Mesothelial cell of epicardium (in vitro differentiated cells): ENCODE data around the gene ERCC6L2. TPM values are rescaled to one million over a fixed set of nuclear protein-coding genes. Genes with fewer than 3 reads are reported as not detected.

Source experiments
- DNase-seq, 2 experiments: peaks; one replicate each; pipeline ENCODE4 v3.0.0; 2021; ENCODE audit warnings: low spot score in 2 of 2; ENCODE audit not compliant: unreplicated experiment in 2 of 2
- H3K27ac Mint-ChIP-seq: 2 replicates; pipeline ENCODE4 v1.8.0; 2021; ENCODE audit warnings: mixed read lengths
- H3K27me3 Mint-ChIP-seq: 2 replicates; pipeline ENCODE4 v1.8.0; 2021; ENCODE audit warnings: low read depth, mixed read lengths
- H3K36me3 Mint-ChIP-seq: 2 replicates; pipeline ENCODE4 v1.8.0; 2021; ENCODE audit warnings: mixed read lengths
- H3K4me1 Mint-ChIP-seq: 2 replicates; pipeline ENCODE4 v1.8.0; 2021; ENCODE audit warnings: mixed read lengths
- H3K4me3 Mint-ChIP-seq: 2 replicates; pipeline ENCODE4 v1.8.0; 2021; ENCODE audit warnings: mild to moderate bottlenecking, moderate library complexity, mixed read lengths
- H3K9me3 Mint-ChIP-seq: 2 replicates; pipeline ENCODE4 v1.8.0; 2021; ENCODE audit warnings: mixed read lengths
- CTCF ChIP-seq: fragments of 200-600 bp; sonication (generic); IDR thresholded peaks from one replicate; pipeline ENCODE4 v1.5.0; 2021; ENCODE audit warnings: antibody characterized with exemption; ENCODE audit not compliant: unreplicated experiment
- total RNA-seq: library from RNA; stranded (reverse); gene quantifications from 3 replicates; pipeline ENCODE4 v1.2.1, GENCODE V29; 2021

Gene ERCC6L2
- total RNA-seq, 1 donor from 2014 or later = 63.1 TPM

- no peaks in the 10 kb centered on the region for H3K27me3 Mint-ChIP-seq
- H3K27ac Mint-ChIP-seq = no peak overlapping the region
Measured at GRCh38 chr9:95947118-95947517, 71.6 kb downstream of the ERCC6L2 start.

GRCh38 chr9:95952471-95952870 is 77.0 kb downstream of the ERCC6L2 start:
- H3K9me3 Mint-ChIP-seq = peaks cover 41% of the 10 kb centered on the region
- no peaks in the 10 kb centered on the region for H3K27me3 Mint-ChIP-seq
- no peak for TF ChIP-seq CTCF
- peaks cover 70% of the 10 kb centered on the region for H3K36me3 Mint-ChIP-seq
- DNase-seq = no peak
- H3K4me3 Mint-ChIP-seq = no peak overlapping the region
- H3K27ac Mint-ChIP-seq = no peak overlapping the region
- no peaks in the 10 kb centered on the region for H3K4me1 Mint-ChIP-seq

More at GRCh38 chr9:95947118-95947517, 71.6 kb downstream of the ERCC6L2 start:
- H3K9me3 Mint-ChIP-seq = peaks cover 76% of the 10 kb centered on the region
- no peaks in the 10 kb centered on the region for H3K4me1 Mint-ChIP-seq
- H3K4me3 Mint-ChIP-seq = no peak overlapping the region
- H3K36me3 Mint-ChIP-seq = peaks cover 91% of the 10 kb centered on the region
- no peak for DNase-seq
- no peak for TF ChIP-seq CTCF

- no peak for DNase-seq
- Mint-ChIP-seq H3K9me3 (peaks cover 30% of the 10 kb centered on the region), H3K27ac (no peak overlapping the region), H3K27me3 (no peaks in the 10 kb centered on the region), H3K36me3 (peaks cover 67% of the 10 kb centered on the region), H3K4me1 (no peaks in the 10 kb centered on the region), H3K4me3 (no peak overlapping the region)
- no peak for TF ChIP-seq CTCF
Measured at GRCh38 chr9:95953986-95954385, 78.5 kb downstream of the ERCC6L2 start.

GRCh38 chr9:95954940-95955339 is 79.4 kb downstream of the ERCC6L2 start:
- no peak for TF ChIP-seq CTCF
- DNase-seq = no peak
- H3K9me3 Mint-ChIP-seq = peaks cover 25% of the 10 kb centered on the region
- H3K36me3 Mint-ChIP-seq = peaks cover 64% of the 10 kb centered on the region
- H3K27ac Mint-ChIP-seq = no peak overlapping the region
- H3K4me1 Mint-ChIP-seq = no peaks in the 10 kb centered on the region
- no peak overlapping the region for H3K4me3 Mint-ChIP-seq
- H3K27me3 Mint-ChIP-seq = no peaks in the 10 kb centered on the region

- Mint-ChIP-seq H3K4me3 (no peak overlapping the region), H3K36me3 (peaks cover 34% of the 10 kb centered on the region), H3K27ac (no peak overlapping the region), H3K9me3 (peaks cover 10% of the 10 kb centered on the region), H3K27me3 (no peaks in the 10 kb centered on the region), H3K4me1 (no peaks in the 10 kb centered on the region)
- TF ChIP-seq CTCF = no peak
- DNase-seq = no peak
Measured at GRCh38 chr9:95962936-95963335, 87.4 kb downstream of the ERCC6L2 start.

- Mint-ChIP-seq H3K27ac (no peak overlapping the region), H3K9me3 (peaks cover 10% of the 10 kb centered on the region), H3K4me3 (no peak overlapping the region), H3K4me1 (no peaks in the 10 kb centered on the region), H3K27me3 (no peaks in the 10 kb centered on the region), H3K36me3 (peaks cover 27% of the 10 kb centered on the region)
- TF ChIP-seq CTCF = no peak
- no peak for DNase-seq
Measured at GRCh38 chr9:95963659-95964058, 88.2 kb downstream of the ERCC6L2 start.
